Tongue (tissue), 2 donors: ENCODE results near the gene PCNX1. TPM values are rescaled to one million over a fixed set of nuclear protein-coding genes. Genes with fewer than 3 reads are reported as not detected.
"Not testable (repeated sequence)": the region's sequence is repeated elsewhere in the genome, so short reads cannot be mapped to it uniquely, and the experiment has no call there.

Experiments
- DNase-seq: peaks from one replicate; pipeline ENCODE4 v3.0.0-alpha.2; 2015
- total RNA-seq: library from RNA; depleted of rRNA; stranded (reverse); fragments of >200 nt; gene quantifications from one replicate; pipeline ENCODE4 v1.2.3, GENCODE V29; 2014

PCNX1 gene
- total RNA-seq = 75.7 TPM

DNA sequence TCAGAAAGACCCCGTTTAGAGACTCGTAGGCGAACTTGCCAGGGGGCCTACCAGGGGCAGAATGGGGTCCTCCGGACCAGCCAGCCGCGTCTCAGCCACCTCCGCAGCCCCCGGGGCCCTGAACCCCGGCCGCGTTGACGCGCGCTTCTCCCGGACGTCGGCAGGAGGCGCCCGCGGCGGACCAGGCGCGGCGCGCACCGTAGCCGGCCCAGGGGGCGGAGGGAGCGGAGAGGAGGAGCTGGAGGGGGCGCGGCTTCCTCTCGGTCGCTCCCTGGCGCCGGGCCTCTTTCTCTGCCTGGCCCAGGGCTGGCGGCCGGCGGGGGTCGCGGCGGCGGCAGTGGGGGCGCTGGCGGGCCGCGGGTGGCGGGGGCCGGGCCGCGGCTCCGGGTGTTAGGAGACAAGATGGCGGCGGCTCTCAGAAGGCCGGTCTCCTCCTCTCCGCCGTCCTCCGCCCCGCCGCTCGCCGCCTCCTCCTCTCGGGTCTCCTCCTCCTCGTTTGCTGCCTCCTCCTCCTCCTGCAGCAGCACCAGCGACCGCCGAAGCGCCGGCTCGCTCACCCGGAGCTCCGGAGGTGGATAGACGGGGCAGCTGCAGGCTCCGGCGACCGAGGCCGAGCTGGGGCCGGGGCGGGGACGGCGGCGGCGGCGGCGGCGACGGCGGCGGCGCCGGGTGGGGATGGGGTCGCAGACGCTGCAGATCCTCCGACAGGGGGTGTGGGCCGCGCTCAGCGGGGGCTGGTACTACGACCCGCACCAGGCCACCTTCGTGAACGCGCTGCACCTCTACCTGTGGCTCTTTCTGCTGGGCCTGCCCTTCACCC lies at the start of gene PCNX1:
Gene PCNX1, plus strand, starts transcription at position 284 of the 820 bp plus-strand sequence. Its CDS starts 392 bp downstream, at position 676.
- peak; percentile 96 for DNase-seq

DNA sequence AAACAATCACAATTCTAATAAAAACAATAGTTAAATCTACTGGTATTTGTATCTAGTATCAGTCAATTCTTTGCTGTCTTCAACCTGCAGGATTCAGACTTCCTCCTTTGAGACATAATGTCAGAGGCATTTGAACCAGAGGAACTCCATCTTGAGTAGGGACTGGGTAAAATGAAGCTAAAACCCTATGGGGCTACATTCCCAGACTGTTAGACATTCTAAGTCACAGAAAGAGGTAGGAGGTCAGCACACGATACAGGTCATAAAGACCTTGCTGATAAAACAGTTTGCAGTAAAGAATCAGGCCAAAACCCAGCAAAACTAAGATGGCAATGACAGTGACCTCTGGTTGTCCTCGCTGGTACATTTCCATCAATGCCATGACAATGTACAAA lies 49.8 kb upstream of the PCNX1 start:
- DNase-seq = no peak

- DNase-seq = no peak
These were observed 48.6 kb upstream of the PCNX1 start for GRCh38 chr14:70858641-70859040.

GRCh38 chr14:70866992-70867391 lies 40.3 kb upstream of the PCNX1 start:
- DNase-seq = not testable (repeated sequence)

- DNase-seq = no peak
These were observed 36.3 kb upstream of the PCNX1 start for GRCh38 chr14:70871001-70871400.

DNA sequence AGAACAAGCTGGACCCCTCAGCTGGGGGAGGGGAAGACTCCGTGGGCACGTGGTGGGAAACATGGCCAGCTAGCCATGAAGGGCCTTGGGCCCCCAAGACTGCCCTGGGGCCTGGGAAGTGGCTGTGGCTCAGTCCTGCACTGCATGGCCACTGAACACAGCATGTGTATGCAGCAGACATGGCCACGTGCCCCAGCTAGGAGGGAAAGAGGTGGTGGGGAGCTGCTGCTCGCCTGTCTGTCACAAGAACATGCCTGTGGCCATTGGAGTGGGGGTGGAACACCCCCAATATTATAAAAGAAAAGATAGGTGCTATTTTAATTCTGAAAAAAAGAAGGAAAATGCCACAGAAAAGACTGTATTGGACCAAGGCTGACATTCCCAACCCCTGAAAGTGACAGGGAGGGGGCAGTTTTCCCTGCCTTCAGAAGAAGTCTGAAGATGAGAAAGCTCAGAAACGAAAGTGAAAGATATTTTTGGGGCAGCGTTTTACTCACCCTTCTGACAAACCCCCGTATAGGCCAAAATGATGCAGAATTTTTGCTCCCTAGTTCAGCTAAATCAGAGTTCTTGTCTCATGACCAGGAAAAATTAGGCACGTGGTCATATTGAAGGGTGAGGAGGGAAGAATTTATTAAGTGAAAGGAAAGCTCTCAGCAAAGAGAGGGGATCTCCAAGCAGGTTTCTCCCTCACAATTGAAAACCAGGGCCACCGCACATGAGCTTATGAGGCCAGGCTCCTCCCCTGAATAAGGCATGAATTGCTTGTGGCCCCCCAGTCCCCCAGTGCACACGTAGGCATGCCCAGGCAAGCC lies 35.2 kb upstream of the PCNX1 start:
- DNase-seq = no peak

DNA sequence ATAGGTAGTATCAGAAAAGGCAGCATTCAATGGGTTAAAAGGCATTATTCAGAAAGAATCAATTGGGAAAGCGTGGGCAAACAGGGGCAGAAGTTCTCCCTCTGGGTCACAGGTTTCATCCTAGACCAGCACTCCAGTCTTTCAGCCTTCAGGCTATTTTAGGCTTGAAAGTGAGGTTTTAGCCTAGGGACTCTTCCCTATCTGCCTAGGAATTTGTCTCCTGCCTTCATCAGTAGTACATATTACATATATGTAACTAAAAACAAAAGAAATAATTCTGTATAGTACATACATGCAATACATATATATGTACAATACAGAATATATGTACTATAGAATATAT lies 34.6 kb upstream of the PCNX1 start:
- DNase-seq = no peak

DNA sequence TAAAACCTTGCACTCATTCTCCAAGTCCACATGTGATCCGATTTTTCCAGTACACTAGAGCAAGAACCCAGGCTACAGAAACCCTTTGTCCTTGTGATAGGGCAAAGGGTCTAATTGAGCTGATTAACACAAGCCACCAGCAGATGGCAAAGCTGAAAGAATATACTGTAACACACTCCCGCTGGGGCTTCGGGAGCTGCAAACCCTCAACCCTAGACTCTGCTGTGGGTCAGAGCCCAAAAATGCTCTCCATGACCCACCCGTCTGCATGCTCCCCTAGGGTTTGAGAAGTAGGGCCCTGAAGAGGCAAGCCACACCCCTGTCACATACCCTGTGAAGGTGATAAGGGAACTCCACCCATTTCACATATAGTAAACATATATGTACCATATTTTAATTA lies 33.6 kb upstream of the PCNX1 start:
- no peak for DNase-seq

GRCh38 chr14:70875811-70876460 lies 31.3 kb upstream of the PCNX1 start:
- DNase-seq = not testable (repeated sequence)

DNA sequence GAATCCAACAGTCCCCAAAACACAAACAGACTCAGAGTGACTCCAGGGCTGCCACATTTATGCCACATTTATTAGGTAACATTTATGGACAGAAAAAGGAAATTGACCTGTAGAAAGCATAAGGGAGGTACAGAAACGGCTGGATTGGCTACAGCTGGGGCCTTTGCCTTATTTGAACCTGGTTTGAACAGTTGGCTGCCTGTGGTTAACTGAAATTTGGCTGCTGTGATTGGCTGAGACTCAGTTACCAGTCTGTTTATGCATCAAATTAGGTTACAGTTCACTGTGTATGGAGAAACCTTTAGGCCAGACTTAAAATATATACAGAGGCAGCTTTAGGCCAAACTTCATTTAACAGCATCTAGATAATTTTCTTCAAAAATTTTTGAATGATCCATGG lies 27.8 kb upstream of the PCNX1 start:
- DNase-seq = no peak

GRCh38 chr14:70880888-70881287 lies 26.4 kb upstream of the PCNX1 start:
- not testable (repeated sequence) for DNase-seq

DNA sequence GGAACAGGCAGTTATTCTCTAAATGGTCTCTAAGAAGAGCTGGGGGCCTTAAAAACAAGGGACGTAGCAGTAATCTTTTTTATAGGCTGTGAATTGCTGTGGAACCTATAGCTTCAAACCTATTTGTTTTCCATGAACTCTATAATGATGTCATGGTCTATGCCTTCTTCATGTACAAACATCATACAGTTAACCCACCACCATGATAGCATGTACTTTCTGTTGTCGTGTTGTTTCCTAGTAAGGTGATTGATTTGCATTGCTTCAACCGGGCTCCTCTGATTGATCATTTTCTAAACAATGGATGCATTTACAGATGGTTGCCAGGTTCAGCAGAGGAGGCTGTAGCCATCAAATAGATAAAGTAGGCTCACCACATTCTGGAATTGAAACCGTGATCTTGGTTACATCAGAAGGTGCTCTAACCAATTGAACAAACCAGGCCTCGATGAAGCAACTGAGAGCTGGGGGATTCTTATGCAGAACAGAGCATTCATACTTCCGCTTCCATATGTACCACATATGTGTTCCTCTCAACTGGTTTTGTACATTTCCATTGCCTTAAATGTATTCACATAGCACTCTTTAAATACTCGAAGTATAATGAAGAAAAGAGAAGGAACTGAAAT lies 25.6 kb upstream of the PCNX1 start:
- DNase-seq = no peak

DNA sequence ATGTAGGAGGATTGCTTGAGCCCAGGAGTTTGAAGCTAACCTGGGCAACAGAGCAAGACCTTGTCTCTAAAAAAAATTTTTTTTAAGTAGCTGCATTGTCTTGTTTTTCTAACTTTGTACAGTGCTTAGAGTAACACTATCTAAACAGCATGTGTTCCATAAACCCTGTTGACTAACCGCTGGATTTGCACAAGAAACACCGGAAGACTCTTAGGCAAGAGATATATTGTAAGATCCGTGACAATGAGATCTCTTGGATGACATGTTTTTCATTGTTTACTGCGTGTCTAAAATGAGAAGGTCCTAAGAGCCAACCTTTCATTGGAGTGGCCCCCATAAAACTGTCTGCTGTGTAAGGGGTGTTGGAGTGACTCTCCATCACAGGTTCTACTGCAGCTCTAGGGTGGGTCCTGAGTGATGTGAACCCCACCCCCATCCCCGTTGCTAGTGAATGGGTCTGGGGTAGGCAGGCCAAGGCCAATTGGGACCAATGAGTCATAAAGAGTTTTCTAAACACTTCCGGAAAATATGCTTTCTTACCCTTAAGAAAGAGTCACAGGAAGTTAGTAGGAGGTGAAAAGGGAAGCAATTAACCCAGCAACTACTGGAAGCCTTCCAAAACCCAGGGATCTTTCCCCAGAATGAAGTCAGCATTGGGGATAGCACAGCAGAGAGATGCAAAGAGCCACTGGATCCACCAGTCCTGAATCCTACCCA lies 24.3 kb upstream of the PCNX1 start:
- DNase-seq = no peak

DNA sequence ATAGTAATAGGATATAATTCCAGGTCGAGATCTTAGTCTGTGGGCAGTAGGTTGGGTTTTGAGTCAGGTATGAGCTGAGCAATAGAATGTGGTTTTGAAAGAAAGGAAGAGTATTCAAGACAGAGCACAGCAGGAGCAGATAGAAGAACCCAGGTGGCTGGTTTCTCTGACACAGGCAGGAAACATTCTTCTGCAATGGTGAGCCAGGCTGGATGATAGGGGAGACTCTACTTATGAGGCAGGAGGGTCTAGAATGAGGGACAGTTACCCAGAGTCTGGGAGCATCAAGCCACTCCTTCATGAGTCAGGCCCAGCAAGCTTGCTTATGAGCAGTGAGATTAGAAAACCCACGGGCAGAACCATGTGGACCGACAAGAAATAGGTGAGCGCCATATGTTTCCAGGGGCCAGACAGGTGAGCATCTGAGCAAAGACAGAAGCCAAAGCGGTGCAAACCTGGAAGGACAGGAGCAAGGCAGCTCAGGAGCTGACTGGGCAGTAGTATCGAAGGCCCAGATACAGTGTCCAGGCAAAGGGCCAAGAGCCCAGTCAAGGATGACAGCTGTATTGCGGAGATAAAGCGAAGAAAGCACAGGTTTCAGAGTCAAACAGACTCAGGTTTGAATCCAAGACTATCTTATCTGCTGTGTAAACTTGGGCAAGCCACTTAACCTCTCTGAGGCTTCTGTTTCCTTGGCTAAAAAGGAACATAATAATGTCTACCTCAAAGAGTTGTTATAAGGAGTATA lies 22.5 kb upstream of the PCNX1 start:
- no peak for DNase-seq

DNA sequence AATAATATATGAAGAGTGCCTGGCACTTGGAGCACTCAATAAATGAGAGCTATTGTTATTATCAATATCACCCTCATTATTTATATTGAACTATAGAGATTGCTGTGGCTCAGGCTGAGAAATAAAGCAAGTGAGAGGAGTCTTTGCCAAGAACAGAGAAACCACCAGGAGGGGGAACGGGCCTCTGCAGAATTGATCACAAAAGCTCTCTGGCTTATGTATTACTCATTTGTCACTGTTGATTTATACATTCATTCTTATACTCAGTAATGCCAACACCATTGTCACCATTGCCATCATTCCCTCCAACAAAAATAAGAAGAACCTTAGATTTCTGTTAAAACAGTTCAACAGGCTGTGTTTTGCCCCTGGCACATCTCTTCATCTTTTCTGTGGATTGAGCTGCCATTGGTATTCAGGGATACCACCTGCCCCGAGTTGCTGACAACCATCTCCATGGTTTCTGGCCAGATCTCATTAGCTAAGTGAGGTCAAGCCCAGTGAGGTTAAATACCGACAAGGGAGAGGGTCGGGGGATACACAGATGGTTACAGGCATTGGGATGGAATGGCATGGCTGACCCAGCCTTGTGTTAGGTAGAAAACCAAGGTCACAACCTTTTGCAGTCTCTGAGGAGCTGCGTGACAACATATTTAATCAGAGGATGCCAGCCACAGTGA lies 21.8 kb upstream of the PCNX1 start:
- DNase-seq = no peak

DNA sequence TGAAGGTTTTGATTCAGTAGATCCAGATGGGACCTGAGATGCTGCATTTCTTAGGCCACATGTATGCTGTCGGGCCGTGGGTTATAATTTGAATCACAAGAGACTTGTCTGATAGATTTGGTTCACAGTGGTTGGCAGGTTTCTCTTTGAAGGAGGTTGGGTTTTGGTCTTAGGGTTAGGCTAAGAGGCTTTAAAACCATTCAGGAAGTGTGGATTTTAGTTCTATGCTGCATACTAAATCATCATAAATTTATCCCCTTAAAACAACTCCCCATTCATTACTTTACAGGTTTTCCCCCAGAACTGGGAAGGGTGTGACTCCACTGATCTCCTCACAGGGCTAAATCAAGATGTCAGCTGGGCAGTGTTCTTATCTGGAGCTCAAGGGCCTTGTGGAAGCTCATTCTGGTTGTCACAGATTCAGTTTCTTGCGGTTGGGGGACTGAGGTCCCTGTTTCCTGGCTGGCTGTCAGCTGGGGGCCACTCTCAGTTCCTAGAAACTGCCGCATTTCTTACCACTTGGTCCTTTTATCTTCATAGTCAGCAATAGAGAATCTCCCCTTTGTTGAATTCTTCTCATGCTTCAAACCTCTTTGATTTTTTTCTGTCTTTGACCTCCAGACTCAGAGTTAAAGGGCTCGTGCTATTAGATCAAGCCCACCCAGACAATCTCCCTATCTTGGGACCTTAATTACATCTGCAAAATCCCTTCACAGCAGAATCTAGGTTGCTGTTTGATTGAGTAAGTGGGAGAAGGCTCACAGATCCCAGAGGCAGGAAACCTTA lies 20.6 kb upstream of the PCNX1 start:
- no peak for DNase-seq

- no peak for DNase-seq
These were observed 20.0 kb upstream of the PCNX1 start for GRCh38 chr14:70887207-70887681.

DNA sequence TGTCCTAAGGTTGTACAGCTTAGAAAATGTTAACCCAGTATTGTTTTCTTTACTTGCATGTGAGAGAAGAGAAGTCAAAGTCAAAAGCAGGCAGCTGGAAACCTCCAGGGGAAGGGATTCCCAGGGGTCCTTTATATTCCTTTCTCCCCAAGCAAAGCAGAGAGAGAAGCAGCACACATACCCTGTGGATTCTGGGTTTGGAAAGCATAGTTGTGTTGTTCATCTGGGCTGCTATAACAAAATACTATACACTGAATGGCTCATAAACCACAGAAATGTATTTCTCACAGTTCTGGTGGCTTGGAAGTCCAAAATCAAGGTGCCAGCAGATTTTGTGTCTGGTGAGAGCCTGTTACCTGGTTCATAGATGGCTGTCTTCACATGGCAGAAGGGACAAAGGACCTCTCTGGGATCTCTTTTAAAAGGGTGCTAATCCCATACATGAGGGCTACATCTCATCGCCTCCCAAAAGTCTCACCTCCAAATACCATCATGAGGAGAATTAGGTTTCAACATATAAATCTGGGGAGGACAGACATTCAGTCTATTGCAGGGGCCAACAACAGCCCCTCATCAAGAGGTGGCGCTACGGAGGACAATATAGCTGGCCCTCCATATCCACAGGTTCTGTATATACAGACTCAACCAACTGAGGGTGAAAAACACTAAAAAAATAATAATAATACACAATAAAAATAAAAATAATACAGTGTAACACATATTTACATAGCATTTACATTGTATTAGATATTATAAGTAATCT lies 19.3 kb upstream of the PCNX1 start:
- no peak for DNase-seq

- no peak for DNase-seq
These were observed 18.5 kb upstream of the PCNX1 start for GRCh38 chr14:70888681-70889175.
